Muscle layer of duodenum (tissue), 2 donors: ENCODE data around the gene N4BP2.

Experiments
- H3K27ac ChIP-seq: one replicate; pipeline ENCODE4 v1.7.0; 2013; ENCODE audit warnings: mild to moderate bottlenecking, low read length
- H3K27me3 ChIP-seq: one replicate; pipeline ENCODE4 v1.7.0; 2013; ENCODE audit warnings: low read depth, mild to moderate bottlenecking, control low read depth, low read length
- H3K36me3 ChIP-seq, 2 donors: one replicate each; pipeline ENCODE4 v1.7.0; 2013; ENCODE audit warnings: low read length in 2 of 2, control low read depth in 1 of 2, mild to moderate bottlenecking in 1 of 2; ENCODE audit not compliant: insufficient read depth in 2 of 2, control insufficient read depth in 1 of 2
- H3K4me1 ChIP-seq, 2 donors: one replicate each; pipeline ENCODE4 v1.7.0; 2013; ENCODE audit warnings: low read length in 2 of 2, mild to moderate bottlenecking in 2 of 2, control low read depth in 1 of 2, moderate library complexity in 1 of 2; ENCODE audit not compliant: insufficient read depth in 2 of 2, control insufficient read depth in 1 of 2
- H3K4me3 ChIP-seq, 2 donors: one replicate each; pipeline ENCODE4 v1.7.0; 2013; ENCODE audit warnings: low read length in 2 of 2, low read depth in 1 of 2, mild to moderate bottlenecking in 1 of 2
- H3K9me3 ChIP-seq, 2 donors: one replicate each; pipeline ENCODE4 v1.7.0; 2013; ENCODE audit warnings: low read length in 2 of 2, control low read depth in 1 of 2, mild to moderate bottlenecking in 1 of 2; ENCODE audit not compliant: control insufficient read depth in 1 of 2
- donor health status: healthy.

N4BP2 gene

DNA sequence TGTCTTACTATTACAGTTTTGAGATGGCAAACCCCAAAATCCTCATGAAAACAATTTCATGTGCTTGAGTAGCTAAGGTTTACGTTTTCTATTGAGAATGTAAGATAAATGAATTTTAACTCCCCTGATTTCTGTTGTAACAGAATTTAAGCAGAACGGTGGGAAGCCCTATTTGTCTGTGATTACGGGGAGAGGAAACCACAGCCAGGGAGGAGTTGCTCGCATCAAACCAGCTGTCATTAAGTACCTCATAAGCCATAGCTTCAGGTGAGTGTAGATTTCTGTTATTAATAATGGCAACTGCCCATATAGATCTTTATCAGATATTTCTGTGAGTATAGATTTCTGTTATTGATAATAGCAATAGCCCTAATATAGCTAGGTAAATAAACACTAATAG, 96.0 kb downstream of the N4BP2 start:
- H3K27me3 ChIP-seq, result no peaks in the 10 kb centered on the region
- no peaks in the 10 kb centered on the region for H3K9me3 ChIP-seq
- H3K27ac ChIP-seq, result no peak overlapping the region
- no peaks in the 10 kb centered on the region for H3K4me1 ChIP-seq
- H3K36me3 ChIP-seq, result no peaks in the 10 kb centered on the region
- no peak overlapping the region for H3K4me3 ChIP-seq

- peaks cover 0 to 3% of the 10 kb centered on the region in 2 donors for H3K36me3 ChIP-seq
- H3K27me3 ChIP-seq, result no peaks in the 10 kb centered on the region
- H3K4me1 ChIP-seq, result no peaks in the 10 kb centered on the region
- H3K9me3 ChIP-seq, result no peaks in the 10 kb centered on the region
- no peak overlapping the region for H3K4me3 ChIP-seq
- no peak overlapping the region for H3K27ac ChIP-seq
These were observed 100.8 kb downstream of the N4BP2 start for GRCh38 chr4:40157436-40157835.

GRCh38 chr4:40160258-40160657, 103.6 kb downstream of the N4BP2 start:
- no peak overlapping the region for H3K27ac ChIP-seq
- H3K9me3 ChIP-seq, result no peaks in the 10 kb centered on the region
- peaks cover 0 to 12% of the 10 kb centered on the region in 2 donors for H3K36me3 ChIP-seq
- no peak overlapping the region for H3K4me3 ChIP-seq
- H3K27me3 ChIP-seq, result no peaks in the 10 kb centered on the region
- no peaks in the 10 kb centered on the region for H3K4me1 ChIP-seq

DNA sequence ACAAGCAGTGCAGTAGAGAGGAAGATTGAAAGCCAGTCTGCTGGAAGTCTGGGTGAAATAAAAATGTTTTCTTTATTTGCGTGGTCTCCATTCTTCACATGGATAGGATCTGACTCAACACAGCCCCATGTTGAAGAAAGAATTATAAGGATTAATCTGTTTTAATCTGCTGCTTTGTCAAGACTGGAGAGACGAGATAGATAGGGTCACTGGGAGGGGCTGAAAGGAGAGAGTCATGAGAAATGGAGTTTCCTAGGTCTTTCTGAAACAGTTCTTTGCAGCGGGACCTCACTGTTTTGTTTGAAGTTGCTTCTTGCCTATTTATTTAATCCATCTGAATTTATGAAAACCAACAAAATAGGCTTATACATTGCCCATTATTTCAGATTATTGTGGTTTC, 107.8 kb downstream of the N4BP2 start:
- Histone ChIP-seq H3K27ac (no peak overlapping the region), H3K27me3 (no peaks in the 10 kb centered on the region), H3K4me1 (no peaks in the 10 kb centered on the region), H3K9me3 (peaks cover 0 to 4% of the 10 kb centered on the region in 2 donors), H3K4me3 (no peak overlapping the region), H3K36me3 (peaks cover 0 to 20% of the 10 kb centered on the region in 2 donors)

- no peaks in the 10 kb centered on the region for H3K4me1 ChIP-seq
- no peaks in the 10 kb centered on the region for H3K27me3 ChIP-seq
- no peak overlapping the region for H3K4me3 ChIP-seq
- H3K27ac ChIP-seq, result no peak overlapping the region
- peaks cover 0 to 18% of the 10 kb centered on the region in 2 donors for H3K36me3 ChIP-seq
- peaks cover 0 to 4% of the 10 kb centered on the region in 2 donors for H3K9me3 ChIP-seq
These were observed 109.3 kb downstream of the N4BP2 start for GRCh38 chr4:40165916-40166315.

DNA sequence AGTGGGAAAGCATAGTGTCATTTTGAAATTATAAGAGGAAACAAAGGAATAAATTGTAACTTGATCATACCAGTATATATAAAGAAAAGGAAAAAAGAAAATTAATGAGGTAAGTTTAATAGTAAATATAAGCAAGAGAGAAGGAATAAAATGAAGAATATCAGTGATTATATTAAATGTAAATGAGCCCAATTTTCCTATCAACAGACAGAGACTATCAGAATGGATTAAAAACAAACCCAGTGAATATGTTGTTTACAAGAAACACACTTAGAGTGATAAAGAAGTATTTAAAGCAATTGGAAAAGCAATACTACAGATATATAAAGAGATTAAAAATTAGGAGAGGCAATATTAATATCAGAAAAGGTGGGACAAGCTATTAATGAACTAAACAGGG, 111.4 kb downstream of the N4BP2 start:
- Histone ChIP-seq H3K4me1 (no peaks in the 10 kb centered on the region), H3K9me3 (peaks cover 0 to 4% of the 10 kb centered on the region in 2 donors), H3K36me3 (peaks cover 0 to 13% of the 10 kb centered on the region in 2 donors), H3K27me3 (no peaks in the 10 kb centered on the region), H3K27ac (no peak overlapping the region), H3K4me3 (no peak overlapping the region)

- Histone ChIP-seq H3K27ac (no peak overlapping the region), H3K4me3 (no peak overlapping the region), H3K4me1 (no peaks in the 10 kb centered on the region), H3K9me3 (peaks cover 0 to 4% of the 10 kb centered on the region in 2 donors), H3K27me3 (no peaks in the 10 kb centered on the region), H3K36me3 (peaks cover 0 to 9% of the 10 kb centered on the region in 2 donors)
These were observed 113.9 kb downstream of the N4BP2 start for GRCh38 chr4:40170588-40170987.

GRCh38 chr4:40173470-40173875, 116.8 kb downstream of the N4BP2 start:
- no peaks in the 10 kb centered on the region for H3K27me3 ChIP-seq
- no peaks in the 10 kb centered on the region for H3K4me1 ChIP-seq
- H3K27ac ChIP-seq, result no peak overlapping the region
- H3K4me3 ChIP-seq, result no peak overlapping the region
- H3K36me3 ChIP-seq, result no peaks in the 10 kb centered on the region
- H3K9me3 ChIP-seq, result no peaks in the 10 kb centered on the region

GRCh38 chr4:40176602-40177001, 120.0 kb downstream of the N4BP2 start:
- no peak overlapping the region for H3K4me3 ChIP-seq
- no peaks in the 10 kb centered on the region for H3K9me3 ChIP-seq
- no peaks in the 10 kb centered on the region for H3K36me3 ChIP-seq
- no peaks in the 10 kb centered on the region for H3K4me1 ChIP-seq
- H3K27ac ChIP-seq, result no peak overlapping the region
- H3K27me3 ChIP-seq, result no peaks in the 10 kb centered on the region

- Histone ChIP-seq H3K9me3 (no peaks in the 10 kb centered on the region), H3K4me1 (no peaks in the 10 kb centered on the region), H3K4me3 (no peak overlapping the region), H3K27me3 (no peaks in the 10 kb centered on the region), H3K36me3 (no peaks in the 10 kb centered on the region), H3K27ac (no peak overlapping the region)
These were observed 120.9 kb downstream of the N4BP2 start for GRCh38 chr4:40177591-40177990.

- Histone ChIP-seq H3K9me3 (no peaks in the 10 kb centered on the region), H3K27ac (no peak overlapping the region), H3K4me1 (no peaks in the 10 kb centered on the region), H3K4me3 (no peak overlapping the region), H3K27me3 (no peaks in the 10 kb centered on the region), H3K36me3 (no peaks in the 10 kb centered on the region)
These were observed 122.0 kb downstream of the N4BP2 start for GRCh38 chr4:40178672-40179071.

DNA sequence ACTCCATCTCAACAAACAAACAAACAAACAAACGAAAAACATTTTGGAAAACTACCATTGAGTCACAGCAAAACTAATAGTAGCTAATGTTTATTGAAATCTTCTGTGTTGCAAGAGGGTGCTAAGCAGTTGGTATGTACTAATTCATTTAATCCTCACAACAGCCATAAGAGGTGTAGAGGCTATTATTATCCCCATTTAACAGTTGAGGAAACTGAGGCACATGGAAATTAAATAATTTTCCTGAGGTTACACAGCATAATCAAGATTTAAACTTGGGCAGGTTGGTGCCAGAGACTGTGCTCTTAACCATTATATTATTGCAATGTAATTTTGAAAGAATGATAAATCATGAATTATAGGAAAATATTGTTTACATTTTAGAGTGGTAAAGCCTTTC, 122.7 kb downstream of the N4BP2 start:
- Histone ChIP-seq H3K36me3 (no peaks in the 10 kb centered on the region), H3K27me3 (no peaks in the 10 kb centered on the region), H3K4me1 (no peaks in the 10 kb centered on the region), H3K4me3 (no peak overlapping the region), H3K27ac (no peak overlapping the region), H3K9me3 (no peaks in the 10 kb centered on the region)
